Activated CD8-positive, alpha-beta memory T cell treated with anti-CD3 and anti-CD28 coated beads for 24 hours (primary cell): ENCODE data around the gene NGRN.
"Not testable (repeated sequence)": the region's sequence is repeated elsewhere in the genome, so short reads cannot be mapped to it uniquely, and the experiment has no call there.

Source experiments
- DNase-seq: peaks from one replicate; pipeline ENCODE4 v3.0.0-alpha.2; 2020

The NGRN gene

DNA sequence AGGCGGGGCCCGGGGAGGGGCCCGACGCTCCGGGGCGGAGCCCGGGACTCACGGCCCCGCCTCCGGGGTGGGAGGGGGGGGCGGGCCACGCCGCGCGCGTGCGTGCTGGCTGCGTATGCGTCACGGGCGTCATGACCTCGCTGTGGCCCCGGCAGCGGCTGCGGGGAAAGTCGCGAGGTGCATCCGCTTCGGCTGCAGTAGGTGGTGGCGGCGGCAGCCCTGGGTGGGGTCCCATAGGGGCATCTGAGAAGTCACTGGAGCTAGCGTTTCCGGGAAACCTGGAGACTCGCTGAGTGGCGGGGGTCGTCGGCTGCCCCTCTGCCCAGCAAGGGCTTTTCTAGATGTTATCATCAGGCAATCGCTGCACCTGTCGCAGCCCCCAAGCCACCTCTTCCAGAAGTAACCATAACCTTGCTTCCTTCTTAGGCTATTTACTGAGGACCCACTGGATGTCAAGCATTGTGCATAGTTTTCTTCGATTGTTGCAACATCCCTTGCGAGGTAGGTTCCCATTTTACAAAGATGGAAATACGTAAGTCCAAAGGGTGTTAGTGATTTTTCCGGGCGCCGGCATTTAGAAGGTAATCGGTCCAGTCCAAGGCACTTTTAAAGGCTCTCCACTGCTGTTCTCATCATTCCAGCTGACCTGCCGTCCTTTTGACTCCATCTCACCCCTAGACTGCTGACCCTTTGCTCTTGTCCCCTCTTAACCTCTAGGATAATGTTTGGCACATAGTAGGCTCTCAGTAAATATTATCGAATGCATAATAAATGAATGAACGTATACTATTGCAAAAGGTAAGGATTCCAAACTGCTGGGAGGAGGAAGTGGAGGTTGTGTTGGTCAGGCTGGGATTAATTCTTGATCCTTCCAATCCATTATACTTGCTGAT, 31.1 kb upstream of the NGRN start, which contains the start of gene GDPGP1:
GDPGP1 (plus strand) TSS at position 114 of the 893 bp plus-strand sequence. CDS start 6,700 bp downstream, outside the sequence.
- no peak for DNase-seq

GRCh38 chr15:90239371-90239770, 26.1 kb upstream of the NGRN start:
- no peak for DNase-seq

- no peak for DNase-seq
These were observed 24.6 kb upstream of the NGRN start for GRCh38 chr15:90240856-90241255.

DNA sequence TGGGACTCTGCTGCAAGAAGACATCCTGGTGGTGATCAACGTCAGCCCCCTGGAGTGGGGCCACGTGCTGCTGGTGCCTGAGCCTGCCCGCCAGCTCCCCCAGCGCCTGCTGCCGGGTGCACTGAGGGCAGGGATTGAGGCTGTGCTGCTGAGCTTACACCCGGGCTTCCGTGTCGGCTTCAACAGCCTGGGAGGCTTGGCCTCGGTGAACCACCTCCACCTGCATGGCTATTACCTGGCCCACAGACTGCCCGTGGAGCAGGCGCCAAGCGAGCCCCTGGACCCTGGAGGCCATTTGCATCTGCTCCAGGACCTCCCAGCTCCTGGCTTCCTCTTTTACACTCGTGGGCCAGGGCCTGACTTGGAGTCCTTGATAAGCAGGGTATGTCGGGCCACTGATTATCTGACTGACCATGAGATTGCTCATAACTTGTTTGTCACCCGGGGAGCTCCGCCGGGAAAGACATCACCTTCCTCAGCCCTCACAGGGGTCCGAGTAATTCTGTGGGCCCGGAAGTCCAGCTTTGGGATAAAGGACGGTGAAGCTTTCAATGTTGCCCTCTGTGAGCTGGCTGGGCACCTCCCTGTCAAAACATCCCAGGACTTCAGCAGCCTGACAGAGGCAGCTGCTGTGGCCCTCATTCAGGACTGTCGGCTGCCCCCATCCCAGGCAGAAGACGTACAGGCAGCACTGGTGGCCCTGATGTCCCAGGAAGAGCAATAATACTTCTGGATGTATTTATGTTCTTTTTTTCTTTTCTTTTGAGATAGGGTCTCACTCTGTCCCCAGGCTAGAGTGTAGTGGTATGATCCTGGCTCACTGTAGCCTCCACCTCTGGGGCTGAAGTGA, 23.9 kb upstream of the NGRN start:
- no peak for DNase-seq

DNA sequence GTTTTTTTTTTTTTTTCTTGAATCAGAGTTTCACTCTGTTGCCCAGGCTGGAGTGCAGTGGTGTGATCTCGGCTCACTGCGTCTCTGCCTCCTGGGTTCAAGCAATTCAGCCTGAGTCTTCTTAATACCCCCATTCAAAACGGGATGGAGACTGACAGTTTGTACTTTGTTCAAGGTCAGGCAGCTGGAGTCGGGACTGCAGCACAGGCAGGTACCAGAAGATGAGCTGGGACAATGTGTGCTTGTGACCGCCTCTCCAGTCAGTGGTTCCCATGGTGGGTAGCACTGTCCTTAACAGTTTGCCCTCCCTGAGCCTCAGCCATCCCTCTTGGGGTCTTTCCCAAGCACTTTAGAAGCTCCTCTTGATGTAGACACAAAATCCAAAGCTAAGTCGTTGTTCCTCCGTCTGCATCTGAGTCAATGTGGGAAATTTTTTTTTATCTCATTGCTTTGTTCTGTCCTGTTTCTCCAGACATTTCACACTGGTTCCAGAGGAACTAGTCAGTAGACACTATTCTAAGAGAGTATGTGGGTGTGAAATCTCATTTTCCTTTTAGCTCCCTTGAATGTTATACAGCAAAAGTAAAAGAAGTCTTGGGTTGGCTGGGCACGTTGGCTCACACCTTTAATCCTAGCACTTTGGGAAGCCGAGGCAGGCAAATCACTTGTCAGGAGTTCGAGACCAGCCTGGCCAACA, 21.4 kb upstream of the NGRN start:
- no peak for DNase-seq

DNA sequence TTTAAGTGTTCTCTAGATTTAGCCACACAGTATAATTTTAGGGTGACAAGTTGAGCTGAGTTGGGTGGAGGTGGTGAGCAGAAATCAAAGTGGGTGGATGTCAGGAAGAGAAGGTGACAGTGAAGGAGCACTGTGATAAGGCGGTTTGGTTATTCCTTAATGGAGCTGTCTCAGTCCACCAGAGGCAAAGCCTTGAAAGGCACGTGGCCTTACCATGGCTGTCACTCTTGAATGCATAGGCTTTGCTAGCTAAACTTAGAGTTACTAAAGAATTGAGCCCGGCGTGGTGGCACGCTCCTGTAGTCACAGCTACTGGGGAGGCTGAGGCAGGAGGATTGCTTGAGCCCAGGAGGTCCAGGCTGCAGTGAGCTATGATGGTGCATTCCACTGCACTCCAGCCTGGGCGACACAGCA, 16.7 kb upstream of the NGRN start:
- no peak for DNase-seq

- DNase-seq: peak; percentile 86
These were observed 16.1 kb upstream of the NGRN start, which contains the start of gene TTLL13 for GRCh38 chr15:90249203-90249863. Gene TTLL13, plus strand, starts transcription at chr15:90249556. Its CDS starts 1,075 bp downstream, at chr15:90250631.

DNA sequence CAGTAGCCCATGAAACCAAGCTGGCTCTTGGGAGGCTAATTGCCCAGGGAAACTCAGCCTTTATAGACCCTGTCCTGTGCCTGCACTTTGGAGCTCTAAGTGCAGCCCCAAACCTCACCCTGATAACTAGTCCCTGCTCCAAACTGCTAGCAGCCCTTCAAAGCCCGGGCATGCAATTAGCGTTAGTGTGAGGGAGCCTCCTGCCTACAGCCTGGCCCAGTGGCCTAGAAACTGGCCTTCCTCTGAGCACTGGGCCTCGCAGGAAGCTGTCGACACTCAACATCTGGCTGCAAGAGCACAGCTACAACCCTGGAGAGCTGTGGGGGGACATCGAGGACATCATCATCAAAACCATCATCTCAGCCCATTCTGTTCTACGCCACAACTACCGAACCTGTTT, 7.7 kb upstream of the NGRN start:
- no peak for DNase-seq

DNA sequence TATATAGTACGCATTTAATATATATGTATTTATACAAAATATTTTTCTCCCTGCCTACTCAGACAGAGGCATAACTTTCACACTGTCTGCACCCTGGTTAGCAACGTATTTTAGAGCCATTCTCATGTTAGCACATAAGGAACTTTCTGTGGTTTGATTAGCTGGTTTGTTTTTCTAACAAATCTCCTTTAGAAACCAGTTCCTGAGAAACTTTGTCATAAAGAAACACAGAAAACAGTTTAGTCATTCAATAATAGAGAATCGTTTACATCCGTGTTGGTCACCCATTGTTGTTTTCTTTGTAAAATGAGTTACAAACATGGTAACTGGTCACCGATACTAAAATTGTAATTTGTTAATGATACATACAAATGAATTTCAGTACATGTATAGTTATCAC, 5.9 kb upstream of the NGRN start:
- DNase-seq: no peak

GRCh38 chr15:90260731-90261130, 4.7 kb upstream of the NGRN start:
- DNase-seq: not testable (repeated sequence)

DNA sequence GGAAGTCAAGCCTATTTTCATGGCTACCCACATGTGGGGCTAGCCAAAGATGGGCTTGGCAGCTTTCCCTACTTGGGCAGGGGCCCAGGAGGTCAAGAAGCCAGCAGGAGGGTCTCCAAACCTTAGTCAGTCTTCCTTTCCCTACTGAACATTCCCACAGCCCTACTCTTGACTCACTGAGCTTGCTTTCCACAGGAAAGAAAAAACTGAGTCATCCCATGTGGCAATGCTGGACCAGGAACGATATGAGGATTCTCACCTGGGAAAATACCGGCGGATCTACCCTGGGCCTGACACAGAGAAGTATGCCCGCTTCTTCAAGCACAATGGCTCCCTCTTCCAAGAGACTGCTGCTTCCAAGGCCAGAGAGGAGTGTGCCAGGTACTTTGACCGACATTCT, 3.7 kb upstream of the NGRN start:
- DNase-seq: no peak

- no peak for DNase-seq
These were observed 3.0 kb upstream of the NGRN start for GRCh38 chr15:90262426-90262825.

DNA sequence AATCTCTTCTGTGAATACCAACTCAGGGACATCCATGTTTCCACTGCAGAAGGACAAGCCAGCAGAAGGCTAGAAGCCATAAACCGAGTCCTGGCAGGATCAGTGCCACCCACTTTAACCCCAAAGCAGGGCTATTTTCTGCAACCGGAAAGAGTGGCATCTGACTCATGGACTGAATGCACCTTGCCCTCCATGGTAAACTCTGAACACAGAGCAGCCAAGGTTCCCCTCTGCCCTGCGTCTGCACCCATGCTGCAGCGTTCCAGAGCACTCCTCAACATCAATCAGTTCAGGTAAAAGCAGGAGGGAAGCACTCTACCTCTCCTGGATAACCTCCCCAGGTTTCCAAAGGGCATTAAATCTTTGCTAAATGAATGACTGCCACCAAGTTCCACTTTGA, 801 bp upstream of the NGRN start:
- DNase-seq: peak; percentile 66

- no peak for DNase-seq
These were observed 574 bp downstream of the NGRN start for GRCh38 chr15:90266061-90266431.

- DNase-seq: no peak
These were observed 1.0 kb downstream of the NGRN start for GRCh38 chr15:90266485-90266884.

DNA sequence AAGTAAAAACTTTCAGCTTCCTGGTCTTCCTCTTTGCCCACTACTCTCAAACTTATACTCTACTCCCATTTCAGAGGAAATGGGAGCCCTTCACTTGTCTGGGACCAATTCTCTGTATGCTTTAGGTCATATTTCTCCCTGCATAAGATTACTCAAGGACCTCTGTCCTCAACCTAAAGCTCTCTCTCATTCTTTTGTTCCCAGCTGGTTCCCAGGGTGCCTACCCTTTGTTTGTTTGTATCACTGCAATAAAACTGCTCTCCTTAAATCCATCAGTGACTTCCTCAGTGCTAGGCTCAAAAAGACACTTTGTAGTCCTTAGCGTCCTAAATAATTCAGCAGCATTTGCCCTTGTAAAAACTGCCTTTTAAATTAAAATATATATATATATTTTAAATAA, 2.9 kb downstream of the NGRN start:
- DNase-seq: no peak

- DNase-seq: no peak
These were observed 5.2 kb downstream of the NGRN start for GRCh38 chr15:90270502-90271150.

DNA sequence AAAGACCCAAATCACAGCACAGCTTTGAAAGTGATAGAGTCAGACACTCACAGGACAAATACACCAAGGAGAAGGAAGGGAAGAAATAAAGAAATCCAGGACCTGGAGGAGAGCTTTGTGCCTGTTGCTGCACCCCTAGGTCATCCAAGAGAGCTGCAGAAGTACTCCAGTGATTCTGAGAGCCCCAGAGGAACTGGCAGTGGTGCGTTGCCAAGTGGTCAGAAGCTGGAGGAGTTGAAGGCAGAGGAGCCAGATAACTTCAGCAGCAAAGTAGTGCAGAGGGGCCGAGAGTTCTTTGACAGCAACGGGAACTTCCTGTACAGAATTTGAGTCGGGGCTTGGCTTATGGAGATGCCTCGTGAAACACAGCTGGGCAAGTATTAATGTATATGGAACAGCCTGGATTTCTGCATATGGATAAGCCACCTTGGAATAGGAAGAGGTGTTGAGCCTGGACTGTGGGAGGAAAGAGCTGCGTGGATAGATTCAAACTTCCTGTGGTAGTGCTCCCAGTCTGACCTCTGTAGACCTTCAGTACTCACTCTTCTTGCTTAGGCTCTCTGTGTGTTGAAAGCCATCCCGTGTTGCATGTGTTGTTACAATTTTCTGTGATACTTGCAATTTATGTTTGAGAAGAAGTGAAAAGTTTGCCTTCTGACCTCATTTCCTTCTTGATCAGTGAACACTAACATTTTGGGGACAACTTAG, 6.1 kb downstream of the NGRN start:
- DNase-seq: no peak

DNA sequence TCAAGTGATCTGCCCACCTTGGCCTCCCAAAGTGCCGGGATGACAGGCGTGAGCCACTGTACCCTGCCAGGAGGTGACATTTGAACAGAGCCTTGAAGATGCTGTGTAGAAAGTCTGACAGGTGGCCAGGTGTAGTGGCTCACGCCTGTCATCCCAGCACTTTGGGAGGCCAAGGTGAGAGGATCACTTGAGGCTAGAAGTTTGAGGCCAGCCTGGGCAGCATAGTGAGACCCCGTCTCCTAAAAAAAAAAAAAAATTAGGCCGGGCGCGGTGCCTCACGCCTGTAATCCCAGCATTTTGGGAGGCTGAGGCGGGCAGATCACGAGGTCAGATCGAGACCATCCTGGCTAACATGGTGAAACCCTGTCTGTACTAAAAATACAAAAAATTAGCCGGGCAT, 13.0 kb downstream of the NGRN start:
- peak; percentile 21 for DNase-seq

DNA sequence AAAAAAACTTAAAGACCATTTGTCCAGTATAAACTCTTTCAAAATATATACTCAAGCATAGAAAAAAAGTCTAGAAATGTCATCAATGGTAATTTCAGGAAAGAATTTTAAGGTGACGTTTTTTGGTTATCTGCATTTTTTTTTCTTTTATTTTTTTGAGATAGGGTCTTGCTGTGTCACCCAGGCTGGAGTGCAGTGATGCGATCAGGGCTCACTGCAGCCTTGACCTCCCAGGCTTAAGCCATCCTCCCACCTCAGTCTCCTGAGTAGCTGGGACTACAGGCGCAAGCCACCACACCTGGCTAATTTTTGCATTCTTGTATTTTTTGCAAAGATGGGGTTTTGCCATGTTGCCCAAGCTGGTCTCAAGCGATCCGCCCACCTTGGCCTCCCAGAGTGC, 15.3 kb downstream of the NGRN start:
- DNase-seq: not testable (repeated sequence)

GRCh38 chr15:90281637-90282036, 16.2 kb downstream of the NGRN start:
- DNase-seq: not testable (repeated sequence)
